Measurements from ENCODE around the gene NANOS3.

The NANOS3 gene

GRCh38 chr19:13909430-13909829 is 32.5 kb downstream of the NANOS3 start:
- no peak overlapping the region for H3K4me3 ChIP-seq (replicated peaks in 1 of 2; ENCODE audit: low read depth in 2 of 2, low read length in 2 of 2)
- DNase-seq (ENCODE audit: low read depth in 2 of 2), result no peak
- TF ChIP-seq, protein P1, sequence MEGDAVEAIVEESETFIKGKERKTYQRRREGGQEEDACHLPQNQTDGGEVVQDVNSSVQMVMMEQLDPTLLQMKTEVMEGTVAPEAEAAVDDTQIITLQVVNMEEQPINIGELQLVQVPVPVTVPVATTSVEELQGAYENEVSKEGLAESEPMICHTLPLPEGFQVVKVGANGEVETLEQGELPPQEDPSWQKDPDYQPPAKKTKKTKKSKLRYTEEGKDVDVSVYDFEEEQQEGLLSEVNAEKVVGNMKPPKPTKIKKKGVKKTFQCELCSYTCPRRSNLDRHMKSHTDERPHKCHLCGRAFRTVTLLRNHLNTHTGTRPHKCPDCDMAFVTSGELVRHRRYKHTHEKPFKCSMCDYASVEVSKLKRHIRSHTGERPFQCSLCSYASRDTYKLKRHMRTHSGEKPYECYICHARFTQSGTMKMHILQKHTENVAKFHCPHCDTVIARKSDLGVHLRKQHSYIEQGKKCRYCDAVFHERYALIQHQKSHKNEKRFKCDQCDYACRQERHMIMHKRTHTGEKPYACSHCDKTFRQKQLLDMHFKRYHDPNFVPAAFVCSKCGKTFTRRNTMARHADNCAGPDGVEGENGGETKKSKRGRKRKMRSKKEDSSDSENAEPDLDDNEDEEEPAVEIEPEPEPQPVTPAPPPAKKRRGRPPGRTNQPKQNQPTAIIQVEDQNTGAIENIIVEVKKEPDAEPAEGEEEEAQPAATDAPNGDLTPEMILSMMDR (IDR thresholded peaks at IDR 0.05; ENCODE audit: low read depth, low read length), result no peak

GRCh38 chr19:13913352-13913751 is 36.4 kb downstream of the NANOS3 start:
- no peak overlapping the region for H3K4me3 ChIP-seq (replicated peaks in 1 of 2; ENCODE audit: low read depth in 2 of 2, low read length in 2 of 2)
- DNase-seq (ENCODE audit: low read depth in 2 of 2), result no peak
- TF ChIP-seq, protein P1 (IDR thresholded peaks at IDR 0.05; ENCODE audit: low read depth, low read length), result no peak

DNA sequence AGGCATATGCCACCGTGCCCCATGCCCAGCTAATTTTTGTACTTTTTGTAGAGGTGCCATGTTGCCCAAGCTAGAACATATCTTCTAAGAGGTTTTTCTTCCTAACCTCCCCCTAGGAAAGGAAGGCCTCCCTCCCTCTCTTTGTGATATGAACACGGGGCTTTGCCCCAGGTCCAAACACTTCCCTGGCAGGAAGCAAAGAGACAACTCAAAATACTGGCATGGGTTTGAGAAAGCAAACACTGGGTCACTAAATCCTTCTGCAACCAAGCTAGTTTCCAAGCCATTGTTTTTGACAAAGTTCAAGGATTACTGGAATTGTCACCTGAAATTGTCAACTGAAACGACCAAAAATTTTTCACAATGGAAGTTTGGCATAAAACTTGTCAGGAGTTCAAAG is 37.8 kb downstream of the NANOS3 start:
- TF ChIP-seq, protein P1 (IDR thresholded peaks at IDR 0.05; ENCODE audit: low read depth, low read length), result no peak

DNA sequence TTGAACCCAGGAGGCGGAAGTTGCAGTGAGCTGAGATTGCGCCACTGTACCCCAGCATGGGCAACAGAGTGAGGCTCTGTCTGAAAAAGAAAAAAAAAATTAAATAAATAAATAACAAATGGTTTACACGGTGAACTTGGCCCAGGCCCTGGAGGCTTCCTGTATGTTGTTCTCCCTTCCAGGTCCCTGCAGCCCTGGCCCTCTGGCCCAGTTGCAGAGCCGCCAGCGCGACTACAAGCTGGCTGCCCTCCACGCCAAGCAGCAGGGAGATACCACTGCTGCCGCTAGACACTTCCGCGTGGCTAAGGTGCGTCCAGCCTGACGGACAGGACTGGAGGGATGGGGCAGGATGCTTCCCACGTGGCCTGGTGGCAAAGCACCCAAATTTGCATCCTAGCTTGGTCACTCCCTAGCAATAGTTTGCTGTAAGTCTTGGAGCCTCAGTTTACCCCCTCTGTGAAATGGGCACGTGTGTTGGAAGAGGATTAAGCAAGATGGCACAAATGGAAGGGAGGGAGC is 41.0 kb downstream of the NANOS3 start:
- no peak for DNase-seq (ENCODE audit: low read depth in 2 of 2)
- TF ChIP-seq, protein P1 (IDR thresholded peaks at IDR 0.05; ENCODE audit: low read depth, low read length), result no peak
- H3K4me3 ChIP-seq (replicated peaks in 1 of 2; ENCODE audit: low read depth in 2 of 2, low read length in 2 of 2), result no peak overlapping the region

More for the DNA sequence above, 37.8 kb downstream of the NANOS3 start:
- DNase-seq (ENCODE audit: low read depth in 2 of 2), result no peak
- no peak overlapping the region for H3K4me3 ChIP-seq (replicated peaks in 1 of 2; ENCODE audit: low read depth in 2 of 2, low read length in 2 of 2)

DNA sequence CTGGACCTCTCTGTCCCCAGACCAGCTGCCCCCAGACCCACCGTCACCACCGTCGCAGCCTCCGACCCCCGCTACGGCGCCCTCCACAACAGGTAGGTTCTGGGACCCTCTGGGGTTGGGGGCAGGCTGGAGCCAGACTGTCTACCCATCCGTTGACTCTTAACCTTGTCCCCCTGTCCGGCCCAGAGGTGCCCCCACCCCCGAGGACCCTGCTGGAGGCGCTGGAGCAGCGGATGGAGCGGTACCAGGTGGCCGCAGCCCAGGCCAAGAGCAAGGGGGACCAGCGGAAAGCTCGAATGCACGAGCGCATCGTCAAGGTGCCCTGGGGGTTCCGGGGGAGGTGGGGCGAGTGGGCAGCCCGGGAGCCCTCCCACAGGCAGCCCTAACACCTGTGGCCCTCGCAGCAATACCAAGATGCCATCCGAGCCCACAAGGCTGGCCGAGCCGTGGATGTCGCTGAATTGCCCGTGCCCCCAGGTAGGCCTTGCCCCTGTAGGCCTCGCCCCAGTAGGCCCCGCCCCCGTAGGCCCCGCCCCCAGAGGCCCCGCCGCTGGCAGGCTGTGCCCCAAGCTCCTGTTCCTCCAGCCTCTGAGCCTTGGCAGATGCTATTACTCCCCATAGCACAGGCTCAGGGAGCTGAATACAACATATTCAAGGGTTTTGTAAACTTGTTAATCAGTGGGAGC is 41.9 kb downstream of the NANOS3 start:
- H3K4me3 ChIP-seq (replicated peaks in 1 of 2; ENCODE audit: low read depth in 2 of 2, low read length in 2 of 2), result no peak overlapping the region
- DNase-seq (ENCODE audit: low read depth in 2 of 2), result no peak
- TF ChIP-seq, protein P1 (IDR thresholded peaks at IDR 0.05; ENCODE audit: low read depth, low read length), result no peak

DNA sequence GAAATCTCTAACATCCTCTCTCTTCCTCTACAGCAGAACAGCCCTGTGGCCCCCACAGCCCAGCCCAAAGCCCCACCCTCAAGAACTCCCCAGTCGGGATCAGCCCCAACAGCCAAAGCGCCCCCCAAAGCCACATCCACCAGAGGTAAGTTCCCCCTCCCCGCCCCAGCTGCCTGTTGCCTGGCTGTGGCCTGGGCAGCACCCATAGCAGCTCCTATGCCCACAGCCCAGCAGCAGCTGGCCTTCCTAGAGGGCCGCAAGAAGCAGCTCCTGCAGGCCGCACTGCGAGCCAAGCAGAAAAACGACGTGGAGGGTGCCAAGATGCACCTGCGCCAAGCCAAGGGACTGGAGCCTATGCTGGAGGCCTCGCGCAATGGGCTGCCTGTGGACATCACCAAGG is 43.6 kb downstream of the NANOS3 start:
- TF ChIP-seq, protein P1 (IDR thresholded peaks at IDR 0.05; ENCODE audit: low read depth, low read length), result no peak
- H3K4me3 ChIP-seq (replicated peaks in 1 of 2; ENCODE audit: low read depth in 2 of 2, low read length in 2 of 2), result no peak overlapping the region
- DNase-seq (ENCODE audit: low read depth in 2 of 2), result no peak
